H1 (cell line): ENCODE data around the gene CAPN14. TPM values are rescaled to one million over a fixed set of nuclear protein-coding genes. Genes with fewer than 3 reads are reported as not detected.

Experiments used
- CHD2 ChIP-seq: IDR thresholded peaks from 2 replicates; pipeline ENCODE4 v1.6.1; 2012; ENCODE audit warnings: low read length, improper control_type of control experiment
- CTBP2 ChIP-seq: IDR thresholded peaks from 2 replicates; pipeline ENCODE4 v1.7.0; 2011; ENCODE audit warnings: borderline replicate concordance, mild to moderate bottlenecking, moderate library complexity, mixed read lengths, low read length; ENCODE audit not compliant: insufficient read depth, insufficient read length
- JUN ChIP-seq: IDR thresholded peaks from 2 replicates; pipeline ENCODE4 v1.6.1; 2011; ENCODE audit warnings: low read depth, mild to moderate bottlenecking, improper control_type of control experiment, low read length
- NRF1 ChIP-seq: IDR thresholded peaks from 2 replicates; pipeline ENCODE4 v1.6.1; 2011; ENCODE audit warnings: mild to moderate bottlenecking, low read depth, low read length, improper control_type of control experiment
- PHF8 ChIP-seq: fragments of 200-600 bp; sonication (generic); conservative IDR thresholded peaks from 2 replicates; pipeline ENCODE4 v1.7.1; 2012; ENCODE audit warnings: low read depth, mild to moderate bottlenecking, inconsistent platforms, low read length, moderate library complexity
- POLR2AphosphoS5 ChIP-seq: IDR thresholded peaks from 2 replicates; pipeline ENCODE4 v1.6.1; 2011; ENCODE audit warnings: low read depth, low read length
- RBBP5 ChIP-seq: IDR thresholded peaks from 2 replicates; pipeline ENCODE4 v1.7.1; 2012; ENCODE audit warnings: low read depth, mild to moderate bottlenecking, inconsistent platforms, low read length, moderate library complexity, borderline replicate concordance
- SIN3A ChIP-seq, 2 experiments: IDR thresholded peaks in 1 of 2; conservative IDR thresholded peaks in 1 of 2; 2 replicates each; pipeline ENCODE4 v1.6.1; 2011 to 2012; ENCODE audit warnings: low read length in 2 of 2, improper control_type of control experiment in 1 of 2, low read depth in 1 of 2, mild to moderate bottlenecking in 1 of 2
- SP4 ChIP-seq: IDR thresholded peaks from 2 replicates; pipeline ENCODE4 v1.6.1; 2012; ENCODE audit warnings: low read length, inconsistent platforms
- polyA plus RNA-seq, 7 experiments: library from polyadenylated mRNA; depleted of rRNA in 3 of 7; stranded (reverse) in 5 of 7; unstranded in 2 of 7; fragments of >200 nt in 5 of 7; fragments of 200-250 nt in 2 of 7; gene quantifications; 1 replicate in 5 of 7; 2 replicates in 1 of 7; 4 replicates in 1 of 7; pipeline versions ENCODE4 v1.2.1 to v1.2.3, GENCODE V29; 2011 to 2013; ENCODE audit warnings: missing spikeins in 2 of 7, mixed read lengths in 2 of 7
- total RNA-seq: library from RNA; stranded (reverse); fragmentation: NEBNext Ultra II Directional; extraction: Animal tissue kit (Norgen Biotek cat#: 25700); gene quantifications from 2 replicates; pipeline ENCODE4 v1.2.1, GENCODE V29; 2021
- TF ChIP-seq, protein P1 (sequence below): fragments of 300-600 bp; sonication (generic); IDR thresholded peaks from 2 replicates; pipeline ENCODE4 v1.7.1; 2012; ENCODE audit warnings: low read length, moderate library complexity, mild to moderate bottlenecking, inconsistent platforms; ENCODE audit not compliant: insufficient replicate concordance
- TF ChIP-seq, protein P2 (sequence below): IDR thresholded peaks from 2 replicates; pipeline ENCODE4 v1.6.1; 2012; ENCODE audit warnings: inconsistent platforms

Gene CAPN14
- total and polyA plus RNA-seq, 2 of the 8 experiments (the other 6 are each of a cell fraction or from before 2014, with no cell fraction given): 0.07 TPM; not detected in 1

DNA sequence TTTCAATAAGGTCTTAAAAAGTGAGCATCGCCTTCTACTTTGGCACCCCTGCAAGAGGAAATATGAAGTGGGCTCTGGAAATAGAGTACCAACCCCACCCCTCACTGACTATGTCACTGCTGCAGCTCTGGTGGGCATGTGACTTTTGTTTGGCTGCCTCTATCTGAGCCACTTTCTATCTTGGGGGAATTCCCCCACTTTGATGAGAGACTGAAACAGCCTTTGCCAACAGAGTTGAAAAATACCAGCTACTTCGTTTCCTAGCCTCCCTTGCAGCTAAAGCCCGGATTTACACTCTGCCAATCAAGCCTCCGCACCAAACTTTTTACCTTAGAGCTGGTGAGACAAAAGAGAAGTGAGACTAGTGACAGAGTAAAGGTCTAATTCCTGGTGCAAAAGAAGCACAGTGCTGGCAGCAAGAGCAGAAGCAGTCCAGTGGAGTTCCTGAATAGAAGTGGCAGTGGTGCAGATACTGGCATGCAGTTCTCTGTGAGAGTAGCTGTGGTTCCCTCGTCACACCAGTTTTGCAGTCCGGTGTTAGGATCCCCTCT is 67.1 kb downstream of the CAPN14 start (continued):
- TF ChIP-seq, protein P1, sequence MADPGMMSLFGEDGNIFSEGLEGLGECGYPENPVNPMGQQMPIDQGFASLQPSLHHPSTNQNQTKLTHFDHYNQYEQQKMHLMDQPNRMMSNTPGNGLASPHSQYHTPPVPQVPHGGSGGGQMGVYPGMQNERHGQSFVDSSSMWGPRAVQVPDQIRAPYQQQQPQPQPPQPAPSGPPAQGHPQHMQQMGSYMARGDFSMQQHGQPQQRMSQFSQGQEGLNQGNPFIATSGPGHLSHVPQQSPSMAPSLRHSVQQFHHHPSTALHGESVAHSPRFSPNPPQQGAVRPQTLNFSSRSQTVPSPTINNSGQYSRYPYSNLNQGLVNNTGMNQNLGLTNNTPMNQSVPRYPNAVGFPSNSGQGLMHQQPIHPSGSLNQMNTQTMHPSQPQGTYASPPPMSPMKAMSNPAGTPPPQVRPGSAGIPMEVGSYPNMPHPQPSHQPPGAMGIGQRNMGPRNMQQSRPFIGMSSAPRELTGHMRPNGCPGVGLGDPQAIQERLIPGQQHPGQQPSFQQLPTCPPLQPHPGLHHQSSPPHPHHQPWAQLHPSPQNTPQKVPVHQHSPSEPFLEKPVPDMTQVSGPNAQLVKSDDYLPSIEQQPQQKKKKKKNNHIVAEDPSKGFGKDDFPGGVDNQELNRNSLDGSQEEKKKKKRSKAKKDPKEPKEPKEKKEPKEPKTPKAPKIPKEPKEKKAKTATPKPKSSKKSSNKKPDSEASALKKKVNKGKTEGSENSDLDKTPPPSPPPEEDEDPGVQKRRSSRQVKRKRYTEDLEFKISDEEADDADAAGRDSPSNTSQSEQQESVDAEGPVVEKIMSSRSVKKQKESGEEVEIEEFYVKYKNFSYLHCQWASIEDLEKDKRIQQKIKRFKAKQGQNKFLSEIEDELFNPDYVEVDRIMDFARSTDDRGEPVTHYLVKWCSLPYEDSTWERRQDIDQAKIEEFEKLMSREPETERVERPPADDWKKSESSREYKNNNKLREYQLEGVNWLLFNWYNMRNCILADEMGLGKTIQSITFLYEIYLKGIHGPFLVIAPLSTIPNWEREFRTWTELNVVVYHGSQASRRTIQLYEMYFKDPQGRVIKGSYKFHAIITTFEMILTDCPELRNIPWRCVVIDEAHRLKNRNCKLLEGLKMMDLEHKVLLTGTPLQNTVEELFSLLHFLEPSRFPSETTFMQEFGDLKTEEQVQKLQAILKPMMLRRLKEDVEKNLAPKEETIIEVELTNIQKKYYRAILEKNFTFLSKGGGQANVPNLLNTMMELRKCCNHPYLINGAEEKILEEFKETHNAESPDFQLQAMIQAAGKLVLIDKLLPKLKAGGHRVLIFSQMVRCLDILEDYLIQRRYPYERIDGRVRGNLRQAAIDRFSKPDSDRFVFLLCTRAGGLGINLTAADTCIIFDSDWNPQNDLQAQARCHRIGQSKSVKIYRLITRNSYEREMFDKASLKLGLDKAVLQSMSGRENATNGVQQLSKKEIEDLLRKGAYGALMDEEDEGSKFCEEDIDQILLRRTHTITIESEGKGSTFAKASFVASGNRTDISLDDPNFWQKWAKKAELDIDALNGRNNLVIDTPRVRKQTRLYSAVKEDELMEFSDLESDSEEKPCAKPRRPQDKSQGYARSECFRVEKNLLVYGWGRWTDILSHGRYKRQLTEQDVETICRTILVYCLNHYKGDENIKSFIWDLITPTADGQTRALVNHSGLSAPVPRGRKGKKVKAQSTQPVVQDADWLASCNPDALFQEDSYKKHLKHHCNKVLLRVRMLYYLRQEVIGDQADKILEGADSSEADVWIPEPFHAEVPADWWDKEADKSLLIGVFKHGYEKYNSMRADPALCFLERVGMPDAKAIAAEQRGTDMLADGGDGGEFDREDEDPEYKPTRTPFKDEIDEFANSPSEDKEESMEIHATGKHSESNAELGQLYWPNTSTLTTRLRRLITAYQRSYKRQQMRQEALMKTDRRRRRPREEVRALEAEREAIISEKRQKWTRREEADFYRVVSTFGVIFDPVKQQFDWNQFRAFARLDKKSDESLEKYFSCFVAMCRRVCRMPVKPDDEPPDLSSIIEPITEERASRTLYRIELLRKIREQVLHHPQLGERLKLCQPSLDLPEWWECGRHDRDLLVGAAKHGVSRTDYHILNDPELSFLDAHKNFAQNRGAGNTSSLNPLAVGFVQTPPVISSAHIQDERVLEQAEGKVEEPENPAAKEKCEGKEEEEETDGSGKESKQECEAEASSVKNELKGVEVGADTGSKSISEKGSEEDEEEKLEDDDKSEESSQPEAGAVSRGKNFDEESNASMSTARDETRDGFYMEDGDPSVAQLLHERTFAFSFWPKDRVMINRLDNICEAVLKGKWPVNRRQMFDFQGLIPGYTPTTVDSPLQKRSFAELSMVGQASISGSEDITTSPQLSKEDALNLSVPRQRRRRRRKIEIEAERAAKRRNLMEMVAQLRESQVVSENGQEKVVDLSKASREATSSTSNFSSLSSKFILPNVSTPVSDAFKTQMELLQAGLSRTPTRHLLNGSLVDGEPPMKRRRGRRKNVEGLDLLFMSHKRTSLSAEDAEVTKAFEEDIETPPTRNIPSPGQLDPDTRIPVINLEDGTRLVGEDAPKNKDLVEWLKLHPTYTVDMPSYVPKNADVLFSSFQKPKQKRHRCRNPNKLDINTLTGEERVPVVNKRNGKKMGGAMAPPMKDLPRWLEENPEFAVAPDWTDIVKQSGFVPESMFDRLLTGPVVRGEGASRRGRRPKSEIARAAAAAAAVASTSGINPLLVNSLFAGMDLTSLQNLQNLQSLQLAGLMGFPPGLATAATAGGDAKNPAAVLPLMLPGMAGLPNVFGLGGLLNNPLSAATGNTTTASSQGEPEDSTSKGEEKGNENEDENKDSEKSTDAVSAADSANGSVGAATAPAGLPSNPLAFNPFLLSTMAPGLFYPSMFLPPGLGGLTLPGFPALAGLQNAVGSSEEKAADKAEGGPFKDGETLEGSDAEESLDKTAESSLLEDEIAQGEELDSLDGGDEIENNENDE: no peak
- TF ChIP-seq CHD2 (no peak), POLR2AphosphoS5 (no peak), PHF8 (no peak), CTBP2 (no peak), JUN (no peak), SIN3A (conservative IDR thresholded peaks at IDR 0.05 in 1 of 2, IDR thresholded peaks at IDR 0.05 in 1 of 2; ENCODE audit: low read depth in 1 of 2, low read length in 2 of 2) (no peak), SP4 (no peak), RBBP5 (no peak), NRF1 (no peak)
- TF ChIP-seq, protein P2, sequence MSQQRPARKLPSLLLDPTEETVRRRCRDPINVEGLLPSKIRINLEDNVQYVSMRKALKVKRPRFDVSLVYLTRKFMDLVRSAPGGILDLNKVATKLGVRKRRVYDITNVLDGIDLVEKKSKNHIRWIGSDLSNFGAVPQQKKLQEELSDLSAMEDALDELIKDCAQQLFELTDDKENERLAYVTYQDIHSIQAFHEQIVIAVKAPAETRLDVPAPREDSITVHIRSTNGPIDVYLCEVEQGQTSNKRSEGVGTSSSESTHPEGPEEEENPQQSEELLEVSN: no peak
